Type B pancreatic cell (in vitro differentiated cells): ENCODE measurements around the gene PFKP. TPM values are rescaled to one million over a fixed set of nuclear protein-coding genes. Genes with fewer than 3 reads are reported as not detected.

ENCODE experiments used
- DNase-seq: peaks from one replicate; pipeline ENCODE4 v3.0.0; 2021; ENCODE audit warnings: mixed read lengths; ENCODE audit not compliant: unreplicated experiment; ENCODE audit errors: extremely low spot score
- H3K27ac Mint-ChIP-seq: 2 replicates; pipeline ENCODE4 v1.8.0; 2021; ENCODE audit warnings: mild to moderate bottlenecking, mixed read lengths
- H3K27me3 Mint-ChIP-seq: 2 replicates; pipeline ENCODE4 v1.8.0; 2021; ENCODE audit warnings: mixed read lengths
- H3K36me3 Mint-ChIP-seq: 2 replicates; pipeline ENCODE4 v1.8.0; 2021; ENCODE audit warnings: mixed read lengths
- H3K4me1 Mint-ChIP-seq: one replicate; pipeline ENCODE4 v1.8.0; 2021; ENCODE audit warnings: mixed read lengths; ENCODE audit not compliant: unreplicated experiment
- H3K4me3 Mint-ChIP-seq: 2 replicates; pipeline ENCODE4 v1.8.0; 2021; ENCODE audit warnings: mild to moderate bottlenecking, mixed read lengths
- H3K9me3 Mint-ChIP-seq: 2 replicates; pipeline ENCODE4 v1.8.0; 2021; ENCODE audit warnings: mixed read lengths
- CTCF ChIP-seq: fragments of 200-600 bp; sonication (generic); conservative IDR thresholded peaks from 2 replicates; pipeline ENCODE4 v1.5.0; 2021; ENCODE audit warnings: antibody characterized with exemption, mild to moderate bottlenecking
- total RNA-seq: library from RNA; stranded (reverse); gene quantifications from 2 replicates; pipeline ENCODE4 v1.2.1, GENCODE V29; 2021; ENCODE audit warnings: low replicate concordance

PFKP gene
- total RNA-seq, 1 donor from 2014 or later, result 48.8 TPM

GRCh38 chr10:3136763-3137611, 69.6 kb downstream of the PFKP start:
- no peak for DNase-seq
- H3K27ac Mint-ChIP-seq, result no peak overlapping the region
- H3K4me1 Mint-ChIP-seq, result no peaks in the 10 kb centered on the region
- H3K27me3 Mint-ChIP-seq, result no peaks in the 10 kb centered on the region
- no peak for TF ChIP-seq CTCF
- H3K36me3 Mint-ChIP-seq, result peaks cover 43% of the 10 kb centered on the region
- H3K4me3 Mint-ChIP-seq, result no peak overlapping the region
- H3K9me3 Mint-ChIP-seq, result no peaks in the 10 kb centered on the region

GRCh38 chr10:3137958-3138726, 70.8 kb downstream of the PFKP start:
- Mint-ChIP-seq H3K36me3 (peaks cover 40% of the 10 kb centered on the region), H3K4me3 (no peak overlapping the region), H3K4me1 (no peaks in the 10 kb centered on the region), H3K27me3 (no peaks in the 10 kb centered on the region), H3K27ac (no peak overlapping the region), H3K9me3 (no peaks in the 10 kb centered on the region)
- no peak for DNase-seq
- TF ChIP-seq CTCF, result no peak

GRCh38 chr10:3139216-3139910, 72.0 kb downstream of the PFKP start:
- Mint-ChIP-seq H3K36me3 (peaks cover 42% of the 10 kb centered on the region), H3K4me1 (no peaks in the 10 kb centered on the region)

GRCh38 chr10:3140280-3140679, 72.9 kb downstream of the PFKP start:
- Mint-ChIP-seq H3K4me3 (no peak overlapping the region), H3K27me3 (no peaks in the 10 kb centered on the region), H3K9me3 (no peaks in the 10 kb centered on the region), H3K4me1 (no peaks in the 10 kb centered on the region), H3K36me3 (peaks cover 33% of the 10 kb centered on the region), H3K27ac (no peak overlapping the region)
- no peak for TF ChIP-seq CTCF
- no peak for DNase-seq

More at GRCh38 chr10:3139216-3139910, 72.0 kb downstream of the PFKP start:
- H3K27ac Mint-ChIP-seq, result no peak overlapping the region
- no peaks in the 10 kb centered on the region for H3K9me3 Mint-ChIP-seq
- DNase-seq, result no peak
- no peak overlapping the region for H3K4me3 Mint-ChIP-seq
- no peak for TF ChIP-seq CTCF
- H3K27me3 Mint-ChIP-seq, result no peaks in the 10 kb centered on the region

GRCh38 chr10:3141351-3142005, 74.1 kb downstream of the PFKP start:
- Mint-ChIP-seq H3K4me3 (no peak overlapping the region), H3K9me3 (no peaks in the 10 kb centered on the region), H3K27ac (no peak overlapping the region), H3K27me3 (no peaks in the 10 kb centered on the region), H3K36me3 (peaks cover 37% of the 10 kb centered on the region), H3K4me1 (no peaks in the 10 kb centered on the region)
- TF ChIP-seq CTCF, result no peak
- DNase-seq, result no peak
